NCI-H1417 (cell line): Measurements from ENCODE around the gene SULT1B1.

Experiments
- DNase-seq, 3 experiments: peaks; one replicate each; lab custom pipeline; 2025; lab: John Stamatoyannopoulos, UW

Gene SULT1B1

DNA sequence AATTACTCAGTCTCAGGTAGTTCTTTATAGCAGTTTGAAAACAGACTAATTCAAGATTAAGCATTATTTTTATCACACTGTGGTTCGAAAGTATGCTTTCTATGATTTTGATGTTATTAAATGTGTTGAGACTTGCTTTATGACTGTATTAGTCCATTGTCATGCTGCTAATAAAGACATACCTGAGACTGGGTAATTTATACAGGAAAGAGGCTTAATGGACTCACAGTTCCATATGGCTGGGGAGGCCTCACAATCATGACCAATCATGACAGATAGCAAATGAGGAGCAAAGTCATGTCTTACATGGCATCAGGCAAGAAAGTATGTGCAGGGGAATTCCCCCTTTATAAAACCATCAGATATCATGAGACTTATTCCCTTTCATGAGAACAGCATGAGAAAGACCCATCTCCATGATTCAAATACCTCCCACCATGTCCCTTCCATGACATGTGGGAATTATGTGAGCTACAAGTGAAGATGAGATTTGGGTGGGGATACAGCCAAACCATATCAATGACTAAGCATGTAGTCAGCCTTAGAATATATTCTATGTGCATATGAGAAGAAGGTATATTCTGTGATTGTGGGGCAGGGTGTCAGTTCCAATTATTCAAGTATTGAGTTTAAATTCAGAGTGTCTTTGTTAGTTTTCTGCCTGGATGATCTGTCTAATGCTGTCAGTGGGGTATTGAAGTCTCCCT lies 62.7 kb downstream of the SULT1B1 start:
- no peak for DNase-seq

DNA sequence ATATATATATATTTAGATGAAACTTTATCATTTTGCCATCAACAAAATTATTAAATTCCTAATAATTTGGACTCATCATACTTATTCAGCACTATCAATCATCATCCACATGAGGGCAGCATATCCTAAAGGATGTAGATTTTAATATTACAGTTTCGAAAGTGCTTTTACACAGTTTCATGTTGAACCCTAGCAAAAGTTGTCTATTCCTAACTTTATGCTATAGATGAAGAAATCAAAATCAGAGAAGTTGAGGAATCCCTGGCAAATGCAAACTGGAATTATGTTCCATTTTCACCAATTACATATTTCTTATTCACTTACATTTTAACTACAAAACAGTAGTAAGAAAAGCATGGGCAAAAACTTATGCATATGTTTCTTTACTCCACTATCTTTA lies 70.8 kb downstream of the SULT1B1 start:
- peak in 2 of 3 experiments; percentile 23 to 71 for DNase-seq

DNA sequence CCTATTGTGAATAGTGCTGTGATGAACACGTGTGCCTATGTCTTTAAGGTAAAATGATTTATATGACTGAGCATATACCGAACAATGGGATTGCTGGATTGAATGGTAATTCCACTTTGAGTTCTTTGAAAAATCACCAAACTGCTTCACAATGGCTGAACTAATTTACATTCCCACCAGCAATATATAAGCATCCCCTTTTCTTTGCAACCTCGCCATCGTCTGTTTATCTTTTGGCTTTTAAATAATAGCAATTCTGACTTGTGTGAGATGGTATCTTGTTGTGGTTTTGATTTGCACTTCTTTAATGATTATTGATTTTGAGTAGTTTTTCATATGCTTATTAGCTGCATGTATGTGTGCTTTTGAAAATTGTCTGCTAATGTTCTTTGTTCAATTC lies 75.6 kb downstream of the SULT1B1 start:
- DNase-seq: peak in 1 of 3 experiments; percentile 36
